GM12801 (cell line): ENCODE data around the gene CPA1.

Experiments used
- TF ChIP-seq, protein P1 (sequence below): IDR thresholded peaks from one replicate; pipeline ENCODE4 v1.5.1; 2011; ENCODE audit warnings: control low read depth; ENCODE audit not compliant: insufficient read length; ENCODE audit errors: extremely low read depth

The CPA1 gene

GRCh38 chr7:130400120-130400572 lies 19.9 kb downstream of the CPA1 start:
- TF ChIP-seq, protein P1, sequence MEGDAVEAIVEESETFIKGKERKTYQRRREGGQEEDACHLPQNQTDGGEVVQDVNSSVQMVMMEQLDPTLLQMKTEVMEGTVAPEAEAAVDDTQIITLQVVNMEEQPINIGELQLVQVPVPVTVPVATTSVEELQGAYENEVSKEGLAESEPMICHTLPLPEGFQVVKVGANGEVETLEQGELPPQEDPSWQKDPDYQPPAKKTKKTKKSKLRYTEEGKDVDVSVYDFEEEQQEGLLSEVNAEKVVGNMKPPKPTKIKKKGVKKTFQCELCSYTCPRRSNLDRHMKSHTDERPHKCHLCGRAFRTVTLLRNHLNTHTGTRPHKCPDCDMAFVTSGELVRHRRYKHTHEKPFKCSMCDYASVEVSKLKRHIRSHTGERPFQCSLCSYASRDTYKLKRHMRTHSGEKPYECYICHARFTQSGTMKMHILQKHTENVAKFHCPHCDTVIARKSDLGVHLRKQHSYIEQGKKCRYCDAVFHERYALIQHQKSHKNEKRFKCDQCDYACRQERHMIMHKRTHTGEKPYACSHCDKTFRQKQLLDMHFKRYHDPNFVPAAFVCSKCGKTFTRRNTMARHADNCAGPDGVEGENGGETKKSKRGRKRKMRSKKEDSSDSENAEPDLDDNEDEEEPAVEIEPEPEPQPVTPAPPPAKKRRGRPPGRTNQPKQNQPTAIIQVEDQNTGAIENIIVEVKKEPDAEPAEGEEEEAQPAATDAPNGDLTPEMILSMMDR: no peak

GRCh38 chr7:130401101-130401500 lies 20.8 kb downstream of the CPA1 start:
- TF ChIP-seq, protein P1: no peak

- TF ChIP-seq, protein P1: no peak
Measured at GRCh38 chr7:130401578-130401977, 21.3 kb downstream of the CPA1 start.

DNA sequence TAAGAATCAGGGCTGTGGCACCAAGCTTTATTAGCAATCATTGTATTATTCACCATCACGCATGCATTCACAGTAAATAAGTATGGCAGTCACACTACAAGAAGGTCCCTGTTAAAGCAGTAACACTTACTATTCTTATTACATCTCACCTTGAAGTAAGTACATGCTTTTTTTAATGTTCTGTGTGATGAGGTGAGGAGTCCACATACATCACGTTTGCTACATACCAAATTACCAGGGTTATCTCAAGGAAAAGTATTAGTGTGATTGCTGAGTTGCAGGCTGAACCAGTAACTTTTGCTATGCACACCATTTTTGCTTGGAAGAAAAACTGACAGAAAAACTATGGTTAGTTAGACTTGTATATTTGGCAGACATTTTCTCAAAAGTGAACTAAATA lies 24.7 kb downstream of the CPA1 start:
- TF ChIP-seq, protein P1: no peak

GRCh38 chr7:130409067-130409711 lies 28.9 kb downstream of the CPA1 start:
- TF ChIP-seq, protein P1: no peak

DNA sequence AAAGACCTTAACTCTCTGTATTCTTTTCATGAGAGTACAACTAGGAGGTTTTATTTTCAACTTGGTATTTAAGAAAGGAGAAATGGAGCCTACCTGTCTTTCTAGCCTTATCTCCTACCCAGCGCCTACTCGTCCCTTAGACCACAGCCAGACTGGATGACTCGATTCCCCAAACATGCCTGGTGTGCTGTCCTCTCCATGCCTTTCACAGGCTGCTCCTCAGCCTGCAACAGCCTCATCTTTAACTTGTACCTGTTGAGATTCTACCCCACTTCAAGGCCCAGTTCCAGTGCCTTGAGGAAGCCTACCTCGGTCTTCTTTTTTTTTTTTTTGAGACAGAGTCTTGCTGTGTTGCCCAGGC lies 29.4 kb downstream of the CPA1 start:
- TF ChIP-seq, protein P1: no peak

- TF ChIP-seq, protein P1: no peak
Measured at GRCh38 chr7:130410868-130411541, 30.7 kb downstream of the CPA1 start.
